LoVo (cell line): ENCODE data around the gene ITGA2B.
A peak's percentile ranks its signal among the peaks of the same experiment; 100 is the strongest.
"Not testable (repeated sequence)": the region's sequence is repeated elsewhere in the genome, so short reads cannot be mapped to it uniquely, and the experiment has no call there.

Experiments used
- DNase-seq: peaks from one replicate; pipeline ENCODE4 v3.0.0-alpha.2; 2016; ENCODE audit warnings: low spot score

Gene ITGA2B

GRCh38 chr17:44368391-44369243 lies 20.8 kb downstream of the ITGA2B start:
- not testable (repeated sequence) for DNase-seq

DNA sequence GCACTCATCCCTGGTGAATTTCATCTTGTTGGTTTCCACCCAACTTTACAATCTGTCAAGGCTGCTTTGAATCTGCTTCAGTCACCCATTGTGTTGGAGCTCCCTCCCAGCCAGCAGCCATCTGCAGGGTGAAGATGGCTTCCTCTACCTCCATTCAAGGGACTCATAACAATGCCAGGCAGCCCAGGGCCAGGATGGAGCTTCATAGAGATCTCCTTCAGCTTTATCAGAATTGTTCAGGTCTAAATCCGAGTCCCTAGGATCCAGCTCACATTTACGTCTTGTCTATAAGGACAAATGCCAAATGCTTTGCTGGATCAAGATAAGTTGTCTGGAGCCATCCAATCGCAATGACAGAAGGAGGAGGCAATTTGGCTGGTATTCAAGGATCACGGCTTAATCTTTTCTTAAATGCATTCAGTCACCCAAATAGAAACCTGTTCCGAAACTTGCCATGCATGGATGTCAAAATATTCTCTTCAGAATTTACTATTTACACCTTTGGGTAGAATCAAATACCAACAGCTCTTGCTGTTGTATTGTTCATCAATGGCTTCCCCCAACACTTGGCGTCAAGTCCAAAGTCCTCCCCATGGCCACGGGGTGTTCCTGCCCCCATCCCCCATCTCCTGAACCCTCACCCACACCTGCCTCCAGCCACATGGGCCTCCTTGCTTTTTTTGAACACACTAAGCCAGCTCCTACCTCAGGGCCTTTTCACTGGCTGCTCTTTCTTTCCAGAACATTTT lies 22.0 kb downstream of the ITGA2B start:
- no peak for DNase-seq

- not testable (repeated sequence) for DNase-seq
Observed at GRCh38 chr17:44365051-44365450, 24.4 kb downstream of the ITGA2B start.

DNA sequence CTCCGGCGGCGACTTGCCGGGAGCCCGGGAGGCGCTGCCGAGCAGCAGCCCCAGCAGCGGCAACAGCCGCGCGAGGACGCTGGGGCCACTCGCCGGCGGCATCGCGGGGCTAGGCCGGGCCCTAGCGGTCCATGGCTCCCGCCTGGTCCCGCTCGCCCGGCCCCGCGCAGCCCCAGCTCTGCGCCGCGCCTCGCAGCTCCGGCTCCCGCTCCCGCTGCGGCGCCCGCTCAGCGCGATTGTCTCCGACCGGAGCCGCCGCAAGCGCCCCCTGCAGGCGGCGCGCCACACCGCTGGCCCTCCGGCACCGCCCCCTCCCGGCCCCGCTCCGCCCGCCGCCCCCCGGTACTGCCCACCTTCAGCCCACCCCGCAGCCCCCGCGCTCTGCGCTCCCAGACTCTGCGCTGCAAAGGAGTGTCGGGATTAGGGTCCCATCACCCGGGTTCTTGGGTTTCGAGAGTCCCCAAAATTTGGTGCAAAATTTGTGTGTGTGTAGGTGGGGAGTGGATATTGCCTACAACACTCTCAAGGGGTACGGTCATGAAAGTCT lies 25.8 kb downstream of the ITGA2B start, which contains the start of gene FAM171A2:
TSS of gene FAM171A2 (minus strand) at position 241 of the 547 bp plus-strand sequence. CDS start at position 102, 139 bp downstream.
- peak; percentile 71 for DNase-seq

DNA sequence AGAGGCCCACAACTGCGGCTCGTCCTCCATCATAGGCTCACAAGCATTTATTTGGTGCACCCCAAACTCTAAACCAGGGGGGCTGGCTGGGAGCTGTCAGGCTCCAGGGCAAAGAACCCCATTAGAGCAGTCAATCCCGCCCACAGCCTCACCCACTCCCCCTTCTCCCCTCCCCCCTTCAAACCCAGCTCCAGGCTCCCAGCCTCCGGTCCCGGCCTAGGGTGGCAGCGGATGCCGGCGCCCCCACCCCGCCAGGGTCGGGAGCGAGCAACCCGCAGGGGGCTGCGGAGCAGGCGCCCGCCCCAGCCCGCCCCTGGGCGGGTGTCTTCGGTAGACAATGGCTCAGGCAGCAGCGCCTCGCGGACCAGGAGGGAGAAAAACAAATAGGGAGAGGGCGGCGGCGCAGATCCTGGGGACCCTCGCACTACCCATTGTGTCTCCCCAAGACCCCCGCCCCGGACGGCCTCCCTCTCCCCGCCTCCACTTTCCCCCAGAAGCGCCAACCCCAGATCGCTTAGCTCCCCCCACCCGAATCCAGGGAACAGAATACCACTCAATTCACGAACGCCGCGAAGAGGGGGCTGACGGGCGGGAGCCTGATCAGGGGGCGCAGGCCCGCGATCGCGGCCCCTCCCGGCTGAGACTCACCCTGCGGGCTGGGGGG lies 26.4 kb downstream of the ITGA2B start:
- DNase-seq: no peak

- no peak for DNase-seq
Observed at GRCh38 chr17:44362459-44362948, 26.9 kb downstream of the ITGA2B start.

GRCh38 chr17:44361292-44362260 lies 27.9 kb downstream of the ITGA2B start:
- DNase-seq: no peak

- no peak for DNase-seq
Observed at GRCh38 chr17:44360826-44361225, 28.6 kb downstream of the ITGA2B start.

- no peak for DNase-seq
Observed at GRCh38 chr17:44360144-44360533, 29.3 kb downstream of the ITGA2B start.

DNA sequence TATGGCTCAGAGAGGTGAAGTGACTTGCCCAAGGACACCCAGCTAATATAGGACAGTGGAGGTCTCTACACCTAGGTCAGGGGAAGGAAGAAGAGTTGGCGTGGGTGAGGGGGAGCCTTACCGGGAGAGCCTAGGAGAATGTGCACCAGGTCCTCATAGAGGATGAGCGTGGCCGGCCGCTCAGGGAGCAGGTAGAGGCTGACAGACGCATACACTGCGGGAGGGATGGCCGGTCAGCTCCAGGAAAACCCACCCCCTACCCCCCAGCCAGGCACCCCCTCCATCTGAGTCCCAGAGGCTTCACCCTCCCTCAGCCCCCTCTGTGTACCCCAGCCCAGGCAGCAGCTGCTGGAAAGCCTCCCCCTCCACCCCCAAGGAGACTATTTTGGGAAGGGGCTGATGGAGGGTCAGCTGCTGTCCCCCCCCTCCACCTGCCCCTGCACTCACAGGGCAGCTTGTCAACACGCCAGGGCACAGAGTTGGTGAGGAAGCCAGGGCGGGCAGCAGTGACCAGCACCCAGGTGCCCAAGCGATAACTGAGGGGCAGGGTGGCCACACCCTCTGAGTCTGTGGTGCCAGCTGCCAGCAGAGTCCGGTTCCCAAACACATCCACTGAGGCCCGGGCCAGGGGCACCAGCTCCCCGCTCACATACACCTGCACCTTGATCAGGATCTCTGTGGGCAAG lies 29.8 kb downstream of the ITGA2B start:
- DNase-seq: no peak

GRCh38 chr17:44359006-44359405 lies 30.4 kb downstream of the ITGA2B start:
- DNase-seq: no peak

DNA sequence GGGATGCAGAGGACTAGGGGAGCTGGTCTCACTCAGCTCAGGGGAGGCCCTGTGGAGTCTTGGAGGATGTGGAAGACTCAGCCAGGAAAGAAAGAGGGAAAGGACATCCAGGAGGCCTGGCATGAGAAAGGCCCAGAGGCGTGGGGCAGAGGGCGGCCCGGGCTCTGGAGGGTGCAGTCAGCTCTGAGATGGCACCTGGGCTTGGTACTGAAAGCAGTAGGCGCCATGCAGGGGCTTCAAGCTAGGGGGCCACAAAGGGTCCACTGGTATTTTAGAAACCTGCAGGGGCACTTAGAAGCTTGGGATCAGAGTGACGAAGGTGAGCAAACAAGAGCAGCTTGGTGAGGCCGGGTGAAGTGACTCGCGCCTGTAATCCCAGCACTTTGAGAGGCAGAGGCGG lies 31.4 kb downstream of the ITGA2B start:
- DNase-seq: no peak

DNA sequence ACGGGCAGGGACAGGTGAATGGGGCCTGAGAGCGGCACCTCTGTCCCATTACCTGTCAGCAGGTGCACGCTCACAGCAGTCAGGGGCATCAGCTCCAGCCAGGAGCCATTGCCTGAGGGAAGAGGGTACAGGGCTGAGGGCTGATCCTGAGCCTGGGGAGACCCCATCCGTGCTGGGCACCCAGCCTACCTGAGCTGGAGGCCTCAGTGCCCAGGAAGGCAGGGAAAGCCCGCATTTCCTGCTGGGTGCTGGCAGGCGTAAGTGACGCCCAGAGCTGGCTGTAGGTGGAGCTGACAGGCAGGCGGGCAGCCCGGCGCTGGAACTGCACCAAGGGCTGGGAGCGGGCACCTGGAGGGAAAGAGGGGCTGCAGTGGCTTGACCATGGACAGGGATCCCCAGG lies 33.2 kb downstream of the ITGA2B start:
- DNase-seq: no peak

- DNase-seq: no peak
Observed at GRCh38 chr17:44355642-44356099, 33.8 kb downstream of the ITGA2B start.

DNA sequence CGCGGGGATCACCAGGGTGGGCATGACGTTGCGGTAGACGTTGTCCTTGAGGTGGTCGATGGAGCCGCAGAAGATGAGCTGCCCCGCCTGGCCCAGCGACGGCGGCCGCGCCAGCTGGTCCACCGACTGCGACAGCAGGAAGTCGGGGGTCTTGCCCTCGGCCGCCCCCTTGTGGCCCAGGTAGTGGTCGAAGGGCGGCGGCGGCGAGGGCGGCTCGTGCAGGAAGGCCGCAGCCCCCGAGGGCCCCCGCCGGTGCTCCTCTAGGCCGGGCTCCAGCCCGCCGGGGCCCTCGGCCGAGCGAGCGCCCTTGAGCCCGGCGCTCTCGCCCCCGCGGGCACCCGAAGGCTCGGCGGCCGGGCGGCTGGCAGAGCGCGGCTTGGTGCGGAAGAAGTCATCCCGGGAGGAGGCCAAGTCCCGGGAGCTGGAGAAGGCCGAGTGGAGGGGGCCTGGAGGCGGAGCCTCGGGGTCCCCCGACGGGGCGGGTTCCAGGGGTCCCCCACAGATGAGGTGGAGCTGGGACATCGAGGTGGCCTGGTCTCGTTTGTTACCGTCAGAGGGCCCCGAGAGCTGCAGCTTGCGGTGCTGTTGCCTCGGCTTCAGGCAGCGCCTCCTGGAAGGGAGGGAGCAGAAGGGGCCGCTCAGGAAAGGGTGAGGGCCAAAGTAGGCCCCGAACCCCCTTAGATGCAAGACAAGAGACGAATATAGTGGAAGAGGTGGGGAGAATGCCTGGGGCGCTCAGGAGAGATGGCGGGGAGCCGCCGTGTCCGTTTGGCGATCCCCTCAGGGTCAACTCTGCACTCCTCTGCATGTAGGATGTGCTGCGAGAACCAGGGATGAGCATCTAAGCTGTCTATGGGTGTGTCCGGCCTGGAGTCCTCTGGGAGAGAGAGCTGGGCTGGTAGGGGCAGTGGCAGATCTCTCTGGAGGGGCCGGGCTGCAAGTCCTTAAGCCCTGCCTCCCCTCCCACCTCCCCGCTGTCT lies 34.6 kb downstream of the ITGA2B start:
- DNase-seq: no peak

DNA sequence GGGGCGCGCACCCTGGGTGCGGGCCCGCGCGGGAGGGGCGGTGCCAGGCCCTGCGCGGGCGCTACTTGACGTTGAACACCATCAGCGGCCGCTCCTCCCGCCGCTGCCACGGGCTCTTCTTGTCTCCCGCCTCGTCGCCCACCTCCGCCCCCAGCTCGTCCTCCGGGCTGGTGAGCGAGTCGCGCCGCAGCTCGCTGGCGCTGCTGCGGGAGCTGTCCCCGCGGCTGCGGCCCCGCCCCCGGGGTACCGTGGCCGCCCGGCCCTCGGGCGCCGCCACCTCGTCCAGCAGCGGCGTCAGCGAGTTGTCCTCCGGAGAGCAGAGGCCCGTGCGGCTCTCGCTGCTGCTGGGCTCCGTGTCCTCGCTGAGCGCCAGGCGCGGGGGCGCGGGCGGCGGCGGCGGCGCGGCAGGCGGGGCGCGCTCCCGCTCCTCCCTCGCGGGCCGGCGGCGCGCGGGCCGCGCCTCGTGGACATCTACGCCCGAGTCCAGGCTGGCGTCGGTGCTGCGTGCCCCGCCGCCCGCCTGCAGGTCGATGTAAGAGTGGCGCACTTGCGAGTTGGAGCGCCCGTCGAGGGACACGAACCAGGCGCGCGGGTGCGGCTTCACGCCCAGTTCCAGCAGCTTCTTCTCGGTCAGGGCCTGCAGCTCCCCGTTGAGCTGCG lies 35.6 kb downstream of the ITGA2B start:
- DNase-seq: no peak

GRCh38 chr17:44352828-44353671 lies 36.4 kb downstream of the ITGA2B start:
- no peak for DNase-seq
